ENCODE data around the gene TSPAN10.

GRCh38 chr17:81676906-81677305, 39.9 kb downstream of the TSPAN10 start:
- TF ChIP-seq, protein P1, sequence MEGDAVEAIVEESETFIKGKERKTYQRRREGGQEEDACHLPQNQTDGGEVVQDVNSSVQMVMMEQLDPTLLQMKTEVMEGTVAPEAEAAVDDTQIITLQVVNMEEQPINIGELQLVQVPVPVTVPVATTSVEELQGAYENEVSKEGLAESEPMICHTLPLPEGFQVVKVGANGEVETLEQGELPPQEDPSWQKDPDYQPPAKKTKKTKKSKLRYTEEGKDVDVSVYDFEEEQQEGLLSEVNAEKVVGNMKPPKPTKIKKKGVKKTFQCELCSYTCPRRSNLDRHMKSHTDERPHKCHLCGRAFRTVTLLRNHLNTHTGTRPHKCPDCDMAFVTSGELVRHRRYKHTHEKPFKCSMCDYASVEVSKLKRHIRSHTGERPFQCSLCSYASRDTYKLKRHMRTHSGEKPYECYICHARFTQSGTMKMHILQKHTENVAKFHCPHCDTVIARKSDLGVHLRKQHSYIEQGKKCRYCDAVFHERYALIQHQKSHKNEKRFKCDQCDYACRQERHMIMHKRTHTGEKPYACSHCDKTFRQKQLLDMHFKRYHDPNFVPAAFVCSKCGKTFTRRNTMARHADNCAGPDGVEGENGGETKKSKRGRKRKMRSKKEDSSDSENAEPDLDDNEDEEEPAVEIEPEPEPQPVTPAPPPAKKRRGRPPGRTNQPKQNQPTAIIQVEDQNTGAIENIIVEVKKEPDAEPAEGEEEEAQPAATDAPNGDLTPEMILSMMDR (IDR thresholded peaks at IDR 0.05): no peak
- no peak for TF ChIP-seq POLR2A (IDR thresholded peaks at IDR 0.05)

All from tibial nerve (tissue), 3 donors.